DLD1 (cell line): Measurements from ENCODE around the gene FRMD4B.

Source experiments
- in situ Hi-C: cut with HindIII; loops from 2 replicates; pipeline ENCODE4 v1.10.0; 2017; ENCODE audit warnings: low sequenced_read_pairs

Gene FRMD4B

DNA sequence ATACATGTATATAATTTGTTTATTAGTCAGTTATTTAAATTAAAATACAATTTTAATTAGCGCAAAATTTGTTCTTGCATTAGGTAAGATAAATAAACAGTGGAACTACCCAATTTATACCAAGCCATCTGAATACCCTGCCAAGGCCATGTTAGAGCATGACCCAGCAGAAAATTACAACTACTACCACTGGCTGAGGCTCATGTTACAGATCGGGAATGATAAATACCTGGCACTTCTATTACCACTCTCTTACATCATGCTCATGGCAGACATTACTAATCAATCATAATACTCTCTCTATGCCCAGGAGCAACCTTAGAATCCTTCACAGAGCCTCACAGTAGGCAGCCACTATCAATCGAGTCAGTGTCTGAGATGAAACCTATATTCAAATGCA is 242.3 kb downstream of the FRMD4B start:
- in situ Hi-C loops = no loop called here

- in situ Hi-C loops = no loop called here
Measured at GRCh38 chr3:69142797-69143454, 243.0 kb downstream of the FRMD4B start.

GRCh38 chr3:69142090-69142489 is 243.8 kb downstream of the FRMD4B start:
- in situ Hi-C loops = no loop called here

GRCh38 chr3:69141313-69141712 is 244.6 kb downstream of the FRMD4B start:
- in situ Hi-C loops = no loop called here

- in situ Hi-C loops = no loop called here
Measured at GRCh38 chr3:69137412-69137811, 248.5 kb downstream of the FRMD4B start.

DNA sequence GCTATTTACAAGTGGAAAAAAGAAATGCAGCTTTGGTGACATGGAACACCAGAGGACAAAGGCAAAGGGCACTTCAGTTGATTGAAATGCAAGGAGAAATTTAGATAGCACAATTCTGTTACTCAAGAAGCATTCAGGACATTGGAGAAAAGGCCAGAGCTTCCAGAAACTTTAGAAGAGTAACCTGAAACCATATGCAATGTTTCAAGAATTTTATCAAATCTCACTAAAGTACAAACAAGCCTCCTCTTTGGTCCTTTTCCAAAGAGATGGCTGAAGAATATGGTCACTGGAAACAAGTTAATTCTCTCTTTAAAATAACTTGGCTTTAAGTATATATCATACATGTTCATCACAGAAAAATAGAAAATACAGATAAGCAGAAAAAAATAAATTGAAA is 248.9 kb downstream of the FRMD4B start:
- in situ Hi-C loops = no loop called here

DNA sequence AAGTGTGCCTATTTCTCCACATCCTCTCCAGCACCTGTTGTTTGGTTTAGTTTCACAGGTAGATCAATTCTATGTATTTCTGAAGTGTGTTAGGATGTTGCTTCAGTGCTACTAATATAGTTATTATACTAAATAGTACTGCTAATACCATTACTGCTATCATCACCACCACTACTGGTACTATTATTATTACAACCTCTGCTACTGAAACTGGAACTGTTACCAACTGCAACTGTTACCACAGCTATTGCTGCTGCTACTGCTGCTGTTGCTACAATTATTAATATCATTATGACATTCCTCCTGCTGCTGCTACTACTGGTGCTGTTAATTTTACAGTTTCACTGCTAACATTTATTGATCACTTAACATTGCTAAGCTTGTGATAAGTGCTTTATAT is 255.2 kb downstream of the FRMD4B start:
- in situ Hi-C loops = no loop called here

GRCh38 chr3:69129531-69129930 is 256.4 kb downstream of the FRMD4B start:
- in situ Hi-C loops = no loop called here

- in situ Hi-C loops = no loop called here
Measured at GRCh38 chr3:69128509-69128908, 257.4 kb downstream of the FRMD4B start.

DNA sequence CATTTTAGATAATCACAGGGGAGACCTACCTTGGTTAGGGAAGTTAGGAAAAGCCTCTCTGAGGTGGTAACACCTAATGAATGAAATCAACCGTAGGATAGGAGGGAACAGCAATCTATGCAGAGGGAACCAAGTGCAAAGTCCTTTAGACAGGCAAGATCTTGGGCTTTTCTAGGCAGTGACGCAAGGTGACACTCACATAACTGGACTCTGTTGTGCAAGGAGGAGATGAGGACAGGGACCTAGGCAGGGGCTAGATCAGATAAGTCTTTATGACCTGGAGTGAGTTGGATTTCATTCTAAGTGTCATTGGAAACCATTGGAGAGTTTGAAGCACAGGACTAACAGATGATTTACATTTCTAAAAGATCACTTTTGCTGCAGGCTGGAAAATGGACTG is 258.9 kb downstream of the FRMD4B start:
- in situ Hi-C loops = no loop called here

- in situ Hi-C loops = no loop called here
Measured at GRCh38 chr3:69126216-69126615, 259.7 kb downstream of the FRMD4B start.

- in situ Hi-C loops = loop anchor here (25.0 kb wide), 1 partner anchor 540 kb away; no protein-coding TSS in a partner anchor
Measured at GRCh38 chr3:69122403-69122802, 263.5 kb downstream of the FRMD4B start, which contains the start of gene LMOD3. Gene LMOD3, minus strand, starts transcription at chr3:69122595. Its CDS starts 209 bp downstream, at chr3:69122386.

GRCh38 chr3:69121950-69122349 is 263.9 kb downstream of the FRMD4B start:
- in situ Hi-C loops = loop anchor here (25.0 kb wide), 1 partner anchor 540 kb away; no protein-coding TSS in a partner anchor

DNA sequence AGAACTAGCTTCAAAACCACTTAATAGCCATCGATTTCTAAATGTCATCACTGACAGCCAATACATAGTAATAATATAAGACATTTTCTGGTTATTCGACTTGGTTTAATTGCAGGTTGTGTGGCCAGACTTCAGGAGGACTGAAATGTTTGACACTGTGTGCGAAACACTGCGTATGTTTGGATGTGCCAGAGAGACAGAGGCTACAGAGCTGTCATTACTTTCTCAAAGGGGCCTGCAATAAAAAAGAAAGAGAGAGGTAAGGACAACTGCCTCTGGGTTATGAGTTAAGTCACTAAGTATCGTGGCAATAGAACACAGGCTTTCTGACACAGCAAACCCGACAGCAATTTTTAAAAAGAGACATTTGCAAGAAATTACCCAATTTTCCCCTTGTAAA is 264.4 kb downstream of the FRMD4B start:
- in situ Hi-C loops = loop anchor here (25.0 kb wide), 1 partner anchor 541 kb away; no protein-coding TSS in a partner anchor

- in situ Hi-C loops = loop anchor here (25.0 kb wide), 1 partner anchor 541 kb away; no protein-coding TSS in a partner anchor
Measured at GRCh38 chr3:69120879-69121464, 264.9 kb downstream of the FRMD4B start.
